Medulla oblongata (tissue), 1 donor: ENCODE measurements around the gene ADAMTS5.
A peak's percentile ranks its signal among the peaks of the same experiment; 100 is the strongest.

Experiments used
- DNase-seq: peaks from one replicate; pipeline ENCODE4 v3.0.0-alpha.2; 2015; ENCODE audit errors: extremely low spot score

ADAMTS5 gene

DNA sequence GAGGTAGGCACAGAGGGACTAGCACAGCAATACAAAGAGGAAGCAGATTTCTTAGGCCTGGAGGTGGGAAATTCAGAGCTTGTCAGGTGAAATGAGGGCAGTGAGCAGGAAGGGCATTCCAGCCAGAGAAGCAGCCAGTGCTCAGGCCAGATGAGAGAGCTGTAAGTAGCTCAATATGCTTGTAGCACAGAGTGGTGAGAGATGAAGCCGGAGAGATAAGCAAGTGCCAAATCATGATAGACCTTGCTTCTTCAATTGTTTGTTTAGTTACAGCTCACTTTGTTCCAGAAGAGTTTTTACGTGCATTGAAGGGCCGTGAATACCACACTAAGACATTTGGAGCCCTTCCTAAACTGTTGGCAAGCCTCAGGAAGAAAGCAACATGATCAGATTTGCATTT, 79.6 kb downstream of the ADAMTS5 start:
- DNase-seq = no peak

DNA sequence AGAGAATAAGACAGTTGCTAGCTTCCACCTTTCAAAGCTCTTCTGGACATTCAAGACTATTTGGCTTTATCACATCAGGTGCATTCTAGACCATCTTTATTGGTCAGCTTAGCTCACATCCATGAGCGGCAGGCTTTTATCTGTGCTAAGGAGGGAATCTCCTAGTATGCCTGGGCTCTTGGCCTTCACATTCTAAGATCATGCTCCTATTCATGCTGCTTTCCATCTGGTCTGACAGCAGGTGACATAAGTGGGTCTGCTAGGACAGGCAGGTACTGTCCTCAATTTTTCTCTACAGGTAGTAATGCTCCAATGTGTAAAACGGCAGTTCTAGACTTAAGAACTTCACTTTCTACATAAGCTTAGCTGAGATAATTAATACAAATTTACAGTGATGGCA, 82.5 kb downstream of the ADAMTS5 start:
- no peak for DNase-seq

DNA sequence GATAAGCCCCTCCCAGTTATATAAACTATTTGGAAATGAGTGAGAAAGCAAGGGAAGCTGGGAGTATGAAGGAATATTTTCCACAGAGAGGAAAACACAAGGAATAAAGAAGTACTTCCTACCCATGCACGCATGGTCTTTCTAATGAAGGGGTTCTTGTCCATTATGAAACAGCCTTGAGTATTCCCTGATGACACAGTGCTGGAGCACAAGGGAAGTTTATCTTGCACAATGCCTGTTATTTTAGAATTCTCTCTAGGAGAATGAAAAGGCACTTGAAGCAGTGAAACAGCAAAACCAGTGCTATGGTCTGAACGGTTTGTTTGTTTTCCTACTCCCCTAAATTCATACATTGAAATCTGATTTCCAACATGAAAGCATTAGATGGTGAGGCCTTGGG, 83.1 kb downstream of the ADAMTS5 start:
- DNase-seq = peak; percentile 23

DNA sequence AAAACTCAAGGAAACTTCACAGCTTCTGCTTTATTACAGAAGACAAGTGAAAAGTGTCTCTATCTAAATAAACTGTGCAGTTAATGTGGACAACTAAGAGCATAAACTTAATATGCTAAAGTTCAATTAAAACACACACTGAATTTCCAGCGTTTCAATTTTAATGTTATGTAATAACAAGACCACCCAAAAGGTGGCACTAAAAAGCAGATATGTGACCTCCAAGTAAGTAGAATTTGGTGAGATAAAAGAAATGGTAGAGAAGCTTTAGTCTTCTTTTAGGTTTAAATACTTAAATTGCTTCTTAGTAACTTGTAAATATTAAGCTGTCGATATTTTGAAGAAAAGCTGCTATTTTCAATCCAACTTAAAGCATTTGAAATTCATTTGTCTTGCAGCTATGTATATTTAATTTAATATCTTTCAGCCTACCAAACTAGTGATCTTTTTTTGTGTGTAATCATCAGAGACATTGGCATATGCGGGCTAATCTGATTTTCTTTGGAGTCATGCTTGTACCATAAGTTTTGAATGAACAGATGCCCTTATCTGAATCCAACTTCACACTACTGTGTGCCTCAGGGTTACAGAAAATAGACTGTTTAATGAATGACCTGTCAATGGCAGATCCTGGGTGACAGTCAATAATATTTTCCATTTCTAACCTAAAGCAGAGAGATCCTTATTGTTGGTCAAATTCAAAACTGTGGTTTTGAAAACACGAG, 85.2 kb downstream of the ADAMTS5 start:
- peak; percentile 19 for DNase-seq

DNA sequence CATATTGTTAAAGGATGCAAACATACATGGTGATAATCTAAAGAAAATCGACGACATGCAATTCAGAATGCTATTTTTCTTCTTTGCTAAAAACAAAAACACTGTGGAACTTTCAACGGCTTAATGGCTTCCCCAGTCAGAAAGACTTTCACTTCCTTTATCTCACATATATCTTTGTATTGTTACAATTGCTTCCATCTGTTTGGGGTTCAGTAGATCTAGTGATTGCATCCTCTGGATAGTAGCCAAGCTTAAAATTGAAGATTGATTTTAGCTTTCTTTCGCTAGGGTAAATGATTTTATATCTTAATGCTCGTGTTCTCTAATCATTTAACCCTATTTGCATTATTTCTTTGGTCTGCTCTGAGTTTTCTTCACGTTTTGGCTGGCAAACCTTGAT, 89.9 kb downstream of the ADAMTS5 start:
- no peak for DNase-seq

DNA sequence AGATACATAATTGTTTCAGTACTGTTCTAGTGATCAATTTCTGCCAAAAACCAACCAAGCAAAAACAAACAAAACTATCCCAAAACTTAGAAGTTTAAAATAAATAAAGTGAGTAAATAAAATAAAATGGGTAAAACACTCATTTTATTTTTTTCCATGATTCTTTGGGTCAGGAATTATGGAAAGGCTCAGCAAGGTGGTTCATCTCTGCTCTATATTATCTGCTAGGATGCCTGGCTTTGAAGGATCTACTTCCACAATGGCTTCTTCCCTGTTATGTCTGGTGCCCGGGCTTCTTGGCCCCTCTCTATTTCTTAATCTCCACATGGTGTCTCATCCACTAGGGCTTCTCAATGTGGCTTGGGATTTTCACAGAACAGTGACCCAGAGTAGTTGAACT, 92.5 kb downstream of the ADAMTS5 start:
- DNase-seq = no peak
